NCI-H748 (cell line): ENCODE measurements around the gene TRIP12.
"Not testable (repeated sequence)": the region's sequence is repeated elsewhere in the genome, so short reads cannot be mapped to it uniquely, and the experiment has no call there.

Experiments used
- DNase-seq: peaks from one replicate; lab custom pipeline; 2025; ENCODE audit not compliant: unreplicated experiment; lab: John Stamatoyannopoulos, UW

Gene TRIP12

DNA sequence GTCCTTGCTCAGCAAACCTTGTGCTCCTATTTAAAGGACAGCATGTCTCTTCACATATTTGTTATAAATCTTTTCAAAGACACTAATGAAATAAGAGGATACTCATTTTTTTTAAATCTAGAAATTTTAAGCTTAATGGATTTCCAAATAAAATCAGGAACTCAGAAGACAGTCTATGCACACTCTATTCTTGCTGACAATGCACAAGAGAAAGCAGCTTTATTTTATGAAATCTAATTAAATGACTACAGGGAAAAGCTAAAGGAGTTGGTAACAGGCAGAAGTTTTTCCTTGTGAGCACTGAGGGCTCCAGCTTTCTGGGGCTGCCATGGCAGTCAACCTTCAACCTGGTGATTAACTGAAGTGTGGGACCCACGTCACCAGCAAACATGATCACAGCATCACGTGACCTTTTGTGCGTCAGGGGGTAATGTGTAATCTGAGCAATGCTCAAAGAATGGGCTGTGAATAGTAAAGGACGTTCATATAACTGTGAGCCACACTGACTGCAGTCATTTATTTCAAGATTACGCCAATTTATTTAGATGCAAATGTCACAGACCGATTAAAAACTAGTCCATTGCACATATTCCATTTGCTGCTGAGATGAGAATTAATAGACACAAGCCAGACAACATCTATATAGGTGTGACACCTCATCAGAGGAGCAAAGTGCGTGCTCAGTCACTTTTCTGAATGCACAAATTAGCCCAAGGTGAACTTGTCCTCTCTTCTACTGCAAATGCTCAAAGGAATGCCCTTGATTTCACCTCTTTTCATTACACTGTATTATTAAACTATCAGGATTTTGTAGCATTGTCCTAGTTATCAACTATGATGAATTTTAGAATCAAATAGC is 195.9 kb downstream of the TRIP12 start:
- peak; percentile 66 for DNase-seq

DNA sequence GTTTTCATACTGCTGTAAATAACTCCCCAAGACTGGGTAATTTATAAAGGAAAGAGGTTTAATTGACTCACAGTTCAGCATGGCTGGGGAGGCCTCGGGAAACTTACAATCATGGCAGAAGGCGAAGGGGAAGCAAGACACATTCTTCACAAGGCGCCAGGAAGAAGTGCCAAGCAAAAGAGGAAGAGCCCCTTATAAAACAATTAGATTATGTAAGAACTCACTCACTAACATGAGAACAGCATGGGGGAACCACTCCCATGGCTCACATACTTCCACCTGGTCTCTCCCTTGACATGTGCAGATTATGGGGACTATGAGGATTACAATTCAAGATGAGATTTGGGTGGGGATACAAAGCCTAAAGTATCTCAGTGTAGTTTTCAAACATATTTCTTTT is 198.6 kb downstream of the TRIP12 start:
- not testable (repeated sequence) for DNase-seq

GRCh38 chr2:229719926-229720647 is 201.7 kb downstream of the TRIP12 start:
- DNase-seq, result no peak

GRCh38 chr2:229718057-229718456 is 203.8 kb downstream of the TRIP12 start:
- no peak for DNase-seq

DNA sequence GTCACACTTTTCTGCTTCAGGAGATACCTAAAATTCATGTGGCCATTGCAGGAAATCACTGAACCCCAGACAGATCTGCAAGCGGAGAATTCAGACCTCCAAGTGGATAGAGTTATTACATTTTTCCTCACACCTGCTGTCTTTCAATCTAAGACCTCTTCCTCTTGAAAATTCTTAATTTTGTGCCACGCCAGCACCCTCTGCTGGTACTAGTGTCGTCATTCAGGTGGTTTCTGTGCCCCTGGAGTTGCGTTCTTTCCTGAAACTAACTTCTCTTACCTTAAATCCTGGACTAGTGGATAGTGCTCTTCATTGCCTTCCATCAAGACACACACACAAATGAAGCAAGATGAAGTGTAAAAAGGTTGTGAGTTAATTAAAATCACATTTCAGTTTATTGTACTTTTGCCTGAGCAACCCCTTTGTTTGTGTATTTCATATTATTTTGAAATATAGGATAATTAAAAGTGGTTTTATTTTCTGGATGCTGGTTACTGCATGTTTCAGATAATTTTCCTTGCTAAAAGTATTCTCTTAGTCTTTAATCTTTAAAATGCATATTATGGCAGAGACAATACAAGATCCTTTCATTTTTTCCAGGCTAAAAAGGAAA is 205.8 kb downstream of the TRIP12 start:
- peak; percentile 80 for DNase-seq

- DNase-seq, result peak; percentile 60
Measured at GRCh38 chr2:229714736-229715541, 206.9 kb downstream of the TRIP12 start.

DNA sequence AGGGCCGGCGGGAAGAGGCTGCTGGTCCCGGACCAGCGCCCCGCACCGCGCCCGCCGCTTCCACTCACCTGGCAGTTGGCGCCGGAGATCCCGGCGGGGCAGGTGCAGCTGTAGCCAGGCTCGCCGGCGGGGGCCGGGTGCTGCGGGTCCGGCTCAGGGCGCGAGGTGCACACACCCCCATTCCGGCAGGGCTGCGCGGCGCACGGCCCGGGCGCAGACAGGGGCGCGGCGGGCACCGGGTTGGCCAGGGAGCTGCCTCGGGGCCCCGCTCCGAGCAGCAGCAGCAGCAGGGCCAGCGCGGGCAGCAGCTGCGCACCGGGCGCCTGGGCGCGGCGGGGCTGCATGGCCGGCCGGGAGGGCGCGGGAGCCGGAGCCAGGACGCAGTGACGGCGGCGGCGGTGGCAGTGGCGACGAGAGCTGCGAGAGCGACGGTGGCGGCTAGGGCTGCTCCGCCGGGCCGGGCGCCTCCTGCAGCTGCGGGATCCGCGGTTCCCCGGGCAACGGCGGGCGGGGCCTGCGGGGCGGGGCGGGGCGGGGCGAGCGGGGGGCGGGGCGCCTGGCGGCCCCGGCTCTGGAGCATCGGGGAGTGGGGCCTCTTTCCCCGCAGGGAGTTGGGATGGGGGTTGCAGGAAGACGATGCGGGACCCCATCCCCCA is 207.6 kb downstream of the TRIP12 start, which contains the start of gene DNER:
Gene DNER (minus strand): TSS at position 476 of the 656 bp plus-strand sequence. CDS start 132 bp downstream, at position 344.
- DNase-seq, result peak; percentile 79
